Stimulated activated CD8-positive, alpha-beta memory T cell treated with anti-CD3 and anti-CD28 coated beads, Interleukin-15, amount 100 ng/mL, for 4 hours (primary cell): Measurements from ENCODE around the gene CREBRF.
"Not testable (repeated sequence)": the region's sequence is repeated elsewhere in the genome, so short reads cannot be mapped to it uniquely, and the experiment has no call there.

Experiments used
- DNase-seq, 2 donors: peaks; one replicate each; pipeline ENCODE4 v3.0.0-alpha.2; 2020; ENCODE audit warnings: low read depth in 2 of 2

The CREBRF gene

GRCh38 chr5:173035904-173036707 is 20.0 kb upstream of the CREBRF start:
- DNase-seq: no peak

DNA sequence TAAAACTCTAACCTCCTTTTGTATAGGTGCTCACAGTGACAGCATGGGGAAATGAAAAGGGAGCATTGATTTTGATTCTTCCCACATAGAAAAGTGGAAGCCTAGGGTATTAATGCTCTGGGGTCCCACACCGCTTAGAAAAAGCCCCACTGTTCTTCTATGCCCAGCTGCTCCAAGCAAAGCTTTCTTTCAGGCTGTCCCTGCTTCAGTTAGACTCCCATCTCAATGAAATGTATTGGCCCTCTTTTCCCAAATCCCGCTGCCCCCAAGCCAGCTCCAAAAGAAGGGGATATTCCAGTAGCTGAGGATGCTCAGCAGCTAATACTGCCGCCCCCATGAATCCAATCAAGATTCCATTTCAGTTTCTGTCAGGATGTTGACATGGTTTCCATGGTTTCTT is 17.0 kb upstream of the CREBRF start:
- DNase-seq: no peak

DNA sequence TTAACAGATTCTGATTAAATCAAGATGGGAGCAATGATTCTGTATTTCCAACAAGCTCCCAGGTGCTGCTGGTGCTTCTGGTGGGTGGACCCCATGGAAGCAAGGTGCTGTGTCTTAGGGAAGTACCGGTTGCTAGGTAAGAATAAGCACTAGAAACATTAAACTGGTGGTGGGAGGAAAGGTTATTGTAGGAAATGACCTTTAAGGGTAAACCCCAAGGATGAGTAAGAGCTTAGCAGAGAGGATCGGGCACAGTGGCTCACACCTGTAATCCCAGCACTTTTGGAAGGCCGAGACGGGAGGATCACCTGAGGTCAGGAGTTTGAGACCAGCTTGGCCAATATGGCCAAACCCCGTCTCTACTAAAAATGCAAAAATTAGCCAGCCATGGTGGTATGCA is 16.2 kb upstream of the CREBRF start:
- DNase-seq: no peak

- DNase-seq: no peak
These were observed 14.0 kb upstream of the CREBRF start for GRCh38 chr5:173041881-173042762.

- DNase-seq: no peak
These were observed 13.4 kb upstream of the CREBRF start for GRCh38 chr5:173042763-173043107.

- no peak for DNase-seq
These were observed 10.7 kb upstream of the CREBRF start for GRCh38 chr5:173045474-173045873.

DNA sequence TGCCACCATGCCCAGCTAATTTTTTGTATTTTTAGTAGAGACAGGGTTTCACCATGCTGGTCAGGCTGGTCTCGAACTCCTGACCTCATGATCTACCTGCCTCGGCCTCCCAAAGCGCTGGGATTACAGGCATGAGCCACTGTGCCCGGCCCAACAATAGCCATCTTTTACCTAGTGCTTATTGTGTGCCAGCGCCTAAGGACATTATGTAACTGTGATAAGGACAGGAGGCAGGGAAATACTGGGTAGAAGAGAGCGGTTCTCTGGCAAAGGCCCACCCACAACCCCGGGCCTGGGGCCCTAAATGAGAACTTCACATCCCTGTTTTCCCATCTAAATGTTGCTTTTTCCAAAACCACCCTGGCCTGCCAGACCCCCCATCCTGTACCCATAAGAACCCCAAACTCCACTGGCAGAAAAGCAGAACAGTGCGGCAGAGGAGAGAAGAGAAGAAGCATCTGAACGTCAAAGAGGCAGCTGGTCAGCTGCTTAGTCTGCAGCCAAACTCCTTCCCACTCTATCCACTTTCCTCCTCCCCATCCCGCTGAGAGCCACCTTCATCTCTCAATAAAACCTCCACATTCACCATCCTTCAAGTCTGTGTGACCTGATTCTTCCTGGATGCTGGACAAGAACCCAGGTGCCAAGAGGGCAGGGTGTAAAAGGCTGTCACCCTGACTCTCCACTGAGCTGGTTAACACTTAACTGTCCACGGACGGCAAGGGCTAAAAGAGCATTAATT is 8.9 kb upstream of the CREBRF start:
- DNase-seq: not testable (repeated sequence)

- DNase-seq: no peak
These were observed 8.4 kb upstream of the CREBRF start for GRCh38 chr5:173047838-173048105.

DNA sequence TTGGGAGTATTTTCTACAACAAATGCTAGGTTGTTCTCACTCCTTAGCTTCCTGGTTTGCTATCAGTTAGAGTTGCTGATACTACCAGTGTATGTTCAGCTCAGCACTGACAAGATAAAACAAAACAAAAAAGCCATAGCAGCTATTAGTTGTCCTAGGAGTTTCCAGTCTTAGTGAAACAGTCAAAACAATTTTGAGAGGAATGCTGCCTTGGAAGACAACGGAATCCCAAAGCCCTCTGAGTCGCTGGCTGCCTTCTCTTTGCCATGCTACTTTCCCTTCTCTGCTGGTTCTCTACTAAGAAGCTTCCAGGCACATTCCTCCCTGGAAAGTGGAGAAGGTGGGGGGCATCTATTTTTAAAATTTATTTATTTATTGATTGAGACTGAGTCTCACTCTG is 5.4 kb upstream of the CREBRF start:
- no peak for DNase-seq

- DNase-seq: no peak
These were observed 4.4 kb upstream of the CREBRF start for GRCh38 chr5:173051746-173052145.

GRCh38 chr5:173053041-173053440 is 3.1 kb upstream of the CREBRF start:
- no peak for DNase-seq

- no peak for DNase-seq
These were observed 970 bp upstream of the CREBRF start for GRCh38 chr5:173055042-173055721.

- no peak for DNase-seq
These were observed 500 bp upstream of the CREBRF start for GRCh38 chr5:173055722-173055982.

- no peak for DNase-seq
These were observed 570 bp downstream of the CREBRF start for GRCh38 chr5:173056783-173057061.

DNA sequence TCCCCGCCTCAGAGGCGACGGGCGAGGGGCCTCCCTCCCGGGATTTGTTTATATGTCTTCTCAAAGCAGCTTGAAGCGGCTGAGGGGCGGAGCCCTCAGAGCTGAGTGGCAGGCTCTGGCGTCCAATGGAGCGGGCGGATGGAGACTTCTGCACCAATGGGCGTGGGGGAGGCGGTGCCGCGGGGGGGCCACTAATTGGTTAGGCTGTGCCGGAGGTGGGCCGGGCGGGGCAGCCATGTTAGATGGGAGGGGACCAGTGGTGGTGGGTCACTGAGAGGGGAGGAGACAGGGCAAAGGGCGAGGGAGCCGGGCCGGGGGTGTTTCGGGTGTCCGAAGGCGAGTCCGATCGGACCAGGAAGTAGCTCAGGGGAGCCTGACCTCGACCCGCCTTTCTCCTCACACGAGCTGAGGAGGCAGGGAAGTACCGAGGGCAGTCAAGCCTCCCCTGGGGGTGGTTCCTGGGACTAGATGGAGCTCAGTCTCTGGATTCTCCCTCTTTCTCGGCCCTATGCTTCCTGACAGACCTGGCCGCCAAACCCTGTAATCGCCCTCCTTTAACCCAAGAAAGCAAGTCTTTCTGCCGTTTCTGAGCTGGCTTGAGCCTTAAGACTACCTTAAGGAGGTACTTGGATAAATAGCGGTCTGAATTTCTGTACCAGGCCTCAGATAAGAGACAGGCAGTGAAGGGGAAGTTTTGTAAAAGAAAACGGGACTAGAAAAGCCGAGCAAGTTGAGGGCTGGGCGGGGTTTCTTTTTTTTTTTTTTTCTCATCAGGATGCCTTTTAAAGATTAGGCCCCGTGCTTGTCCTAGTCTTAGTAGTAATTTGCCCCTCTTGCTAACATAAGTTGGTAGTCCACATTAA is 1.1 kb downstream of the CREBRF start:
- peak; percentile 97 to 98 for DNase-seq

DNA sequence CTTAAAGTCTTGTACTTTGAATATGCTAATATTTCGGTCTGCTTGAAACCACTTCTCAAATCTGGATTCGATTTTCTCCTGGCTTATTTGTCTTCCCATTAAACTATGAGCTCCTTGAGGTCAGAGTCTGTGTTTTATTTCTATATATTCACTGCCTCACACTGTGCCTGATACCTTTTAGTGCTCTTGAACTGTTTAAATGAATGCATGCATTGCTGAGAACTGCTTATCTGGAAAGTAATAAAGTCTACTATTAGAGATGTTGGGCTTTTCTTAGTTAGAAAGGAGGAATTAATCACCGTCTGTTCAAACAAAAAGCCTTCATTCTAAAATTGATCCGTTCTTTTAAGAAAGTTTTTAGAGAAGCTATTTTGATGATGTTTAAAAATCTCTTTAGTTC is 6.0 kb downstream of the CREBRF start:
- DNase-seq: no peak

GRCh38 chr5:173065155-173065554 is 9.0 kb downstream of the CREBRF start:
- DNase-seq: no peak

DNA sequence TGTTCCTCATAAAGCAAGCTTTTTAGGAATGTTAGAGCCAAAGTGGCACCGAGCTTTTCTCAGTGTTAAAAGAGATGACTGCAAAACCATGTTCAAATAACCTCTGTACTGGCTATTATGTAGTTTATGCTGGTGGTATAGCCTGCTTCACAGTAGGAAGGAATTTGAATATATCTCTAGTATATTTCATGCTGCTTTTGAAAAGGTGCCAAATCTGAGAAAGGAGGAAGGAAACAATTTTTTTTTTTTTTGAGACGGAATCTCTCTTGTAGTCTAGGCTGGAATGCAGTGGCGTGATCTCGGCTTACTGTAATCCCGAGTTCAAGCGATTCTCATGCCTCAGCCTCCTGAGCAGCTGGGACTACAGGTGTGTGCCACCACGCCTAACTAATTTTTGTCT is 13.5 kb downstream of the CREBRF start:
- no peak for DNase-seq

GRCh38 chr5:173075137-173075843 is 19.1 kb downstream of the CREBRF start:
- DNase-seq: no peak

DNA sequence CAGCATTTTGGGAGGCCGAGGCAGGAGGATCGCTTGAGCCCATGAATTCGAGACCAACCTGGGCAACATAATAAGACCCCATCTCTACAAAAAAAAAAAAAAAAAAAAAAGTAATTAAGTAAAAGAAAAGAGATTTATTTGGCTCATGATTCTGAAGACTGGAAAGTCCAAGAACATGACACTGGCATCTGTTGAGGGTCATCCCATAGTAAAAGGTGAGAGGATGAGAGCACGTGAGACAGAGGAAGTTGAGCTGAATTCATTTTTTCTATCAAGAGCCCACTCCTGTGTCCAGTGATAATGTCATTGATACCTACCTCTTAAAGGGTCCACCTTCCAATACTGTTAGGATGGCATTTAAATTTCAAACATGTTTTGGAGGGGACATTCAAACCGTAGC is 19.8 kb downstream of the CREBRF start:
- DNase-seq: no peak

DNA sequence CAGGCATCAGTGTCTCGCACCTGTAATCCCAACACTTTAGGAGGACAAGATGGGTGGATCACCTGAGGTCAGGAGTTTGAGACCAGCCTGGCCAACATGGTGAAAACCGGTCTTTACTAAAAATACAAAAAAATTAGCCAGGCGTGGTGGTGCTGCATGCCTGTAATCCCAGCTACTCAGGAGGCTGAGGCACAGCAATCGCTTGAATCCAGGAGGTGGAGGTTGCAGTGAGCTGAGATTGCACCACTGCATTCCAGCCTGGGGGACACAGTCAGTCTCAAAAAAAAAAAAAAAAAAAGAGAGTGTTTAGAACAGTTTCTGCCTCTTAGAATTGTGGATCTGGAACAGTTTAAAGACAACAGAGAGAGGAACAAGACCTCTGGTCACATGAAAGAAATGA is 20.3 kb downstream of the CREBRF start:
- not testable (repeated sequence) for DNase-seq
